NK-92 (cell line): Measurements from ENCODE around the gene ATOX1.
"Not testable (repeated sequence)": the region's sequence is repeated elsewhere in the genome, so short reads cannot be mapped to it uniquely, and the experiment has no call there.

Source experiments
- DNase-seq: peaks from one replicate; lab custom pipeline; 2025; ENCODE audit not compliant: unreplicated experiment; lab: John Stamatoyannopoulos, UW

The ATOX1 gene, protein sequence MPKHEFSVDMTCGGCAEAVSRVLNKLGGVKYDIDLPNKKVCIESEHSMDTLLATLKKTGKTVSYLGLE

DNA sequence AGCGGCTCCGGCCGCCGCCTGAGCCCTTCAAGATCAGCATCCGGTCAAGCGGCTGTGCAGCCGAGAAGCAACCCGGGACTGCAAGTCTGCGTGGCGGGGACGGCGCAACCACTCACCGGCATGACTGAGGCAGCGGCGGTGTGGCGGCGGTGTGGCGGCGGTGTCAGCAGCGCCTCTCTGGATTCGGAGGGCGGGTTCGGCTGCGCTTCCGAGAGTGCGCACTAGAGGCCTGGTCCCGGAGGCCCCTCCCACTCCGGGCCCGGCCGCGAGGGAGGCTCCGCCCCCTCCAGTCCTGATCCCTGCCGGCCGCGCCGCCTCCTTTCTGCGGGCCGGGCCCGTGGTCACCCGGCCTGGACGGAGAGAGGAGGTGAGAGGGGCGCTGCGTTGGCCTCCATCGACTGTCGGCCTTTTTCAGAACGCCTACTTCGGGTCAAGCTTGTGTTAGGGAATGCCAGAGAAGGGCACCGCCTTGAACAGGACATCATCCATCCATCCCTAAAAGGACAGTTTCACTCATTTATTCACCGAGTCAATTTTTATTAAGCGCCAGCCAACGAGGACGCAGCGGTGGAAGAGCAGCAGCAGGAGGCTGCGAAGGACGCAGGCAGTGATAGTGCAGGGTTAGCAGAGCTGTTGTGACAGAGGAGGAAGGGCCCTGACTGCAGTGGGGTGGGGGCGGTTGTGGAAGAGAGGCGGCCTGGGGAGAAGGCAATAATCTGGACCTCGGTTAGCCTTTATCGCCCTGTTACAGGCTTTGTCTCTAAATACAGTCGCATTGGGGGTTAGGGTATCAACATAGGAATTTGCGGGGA lies at the start of gene ATOX1:
Gene ATOX1 (minus strand): TSS at position 202 of the 812 bp plus-strand sequence. CDS start 80 bp downstream, at position 122.
- DNase-seq = peak; percentile 27

- DNase-seq = no peak
Measured at GRCh38 chr5:151805414-151806223, 47.2 kb upstream of the ATOX1 start.

DNA sequence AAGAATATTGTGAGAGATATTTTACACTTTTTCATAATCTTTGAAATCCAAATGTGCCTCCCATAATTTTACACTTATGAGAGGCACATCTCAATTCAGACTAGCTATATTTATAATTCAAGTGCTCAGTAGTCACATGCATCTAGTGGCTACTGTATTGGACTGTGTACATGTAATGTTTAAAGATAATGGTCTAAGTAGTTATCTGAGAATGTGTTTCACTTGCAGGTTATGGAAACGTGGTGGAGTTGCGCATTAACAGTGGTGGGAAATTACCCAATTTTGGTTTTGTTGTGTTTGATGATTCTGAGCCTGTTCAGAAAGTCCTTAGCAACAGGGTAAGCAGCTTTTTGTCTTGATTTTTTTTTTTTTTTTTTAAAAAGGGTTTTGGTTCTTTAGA lies 42.1 kb upstream of the ATOX1 start:
- DNase-seq = no peak

DNA sequence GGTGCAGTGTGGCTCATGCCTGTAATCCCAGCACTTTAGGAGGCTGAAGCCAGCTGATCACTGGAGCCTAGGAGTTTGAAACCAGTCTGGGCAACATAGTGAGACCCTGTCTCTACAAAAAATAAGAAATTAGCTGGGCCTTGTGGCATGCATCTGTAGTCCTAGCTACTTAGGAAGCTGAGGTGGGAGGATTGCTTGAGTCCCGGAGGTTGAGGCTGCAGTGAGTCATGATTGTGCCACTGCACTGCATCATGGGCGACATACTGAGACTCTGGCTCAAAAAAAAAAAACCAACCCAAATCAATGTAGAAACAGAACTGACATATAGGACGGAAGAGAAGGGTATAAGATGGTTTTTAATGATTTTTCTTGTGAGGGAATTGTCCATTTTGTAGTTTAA lies 41.0 kb upstream of the ATOX1 start:
- no peak for DNase-seq

GRCh38 chr5:151798674-151799073 lies 40.2 kb upstream of the ATOX1 start:
- no peak for DNase-seq

GRCh38 chr5:151795426-151795825 lies 37.0 kb upstream of the ATOX1 start:
- no peak for DNase-seq

DNA sequence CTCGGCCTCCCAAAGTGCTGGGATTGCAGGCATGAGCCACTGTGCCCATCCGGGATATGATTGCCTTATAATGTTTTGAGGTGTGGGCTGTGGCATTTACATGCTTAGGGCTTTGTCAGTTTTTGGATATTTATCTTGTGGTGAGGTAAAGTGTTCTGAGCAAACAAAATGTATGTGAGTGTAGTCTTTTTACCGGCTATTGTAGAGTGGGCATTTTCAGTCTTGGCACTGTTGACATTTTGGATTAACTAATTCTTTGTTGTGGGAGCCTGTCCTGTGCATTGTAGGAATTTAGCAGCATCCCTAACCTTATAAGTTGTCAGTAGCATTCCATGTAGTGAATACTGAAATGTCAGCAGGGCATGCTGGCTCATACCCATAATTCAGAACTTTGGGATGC lies 34.9 kb upstream of the ATOX1 start:
- no peak for DNase-seq

DNA sequence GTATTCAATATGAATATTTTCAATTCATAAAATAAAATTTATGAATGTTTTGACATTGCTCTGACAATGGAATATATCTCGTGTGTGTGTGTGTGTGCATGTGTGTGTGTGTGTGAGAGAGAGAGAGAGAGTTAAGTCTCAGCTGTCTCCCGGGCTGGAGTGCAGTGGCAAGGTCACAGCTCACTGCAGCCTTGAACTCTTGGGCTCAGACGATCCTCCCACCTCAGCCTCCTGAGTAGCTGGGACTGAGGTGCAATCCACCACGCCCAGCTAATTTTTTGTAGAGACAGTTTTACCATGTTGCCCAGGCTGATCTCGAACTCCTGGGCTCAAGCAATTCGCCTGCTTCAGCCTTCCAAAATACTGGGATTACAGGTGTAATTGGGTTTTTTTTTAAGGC lies 29.4 kb upstream of the ATOX1 start:
- no peak for DNase-seq

DNA sequence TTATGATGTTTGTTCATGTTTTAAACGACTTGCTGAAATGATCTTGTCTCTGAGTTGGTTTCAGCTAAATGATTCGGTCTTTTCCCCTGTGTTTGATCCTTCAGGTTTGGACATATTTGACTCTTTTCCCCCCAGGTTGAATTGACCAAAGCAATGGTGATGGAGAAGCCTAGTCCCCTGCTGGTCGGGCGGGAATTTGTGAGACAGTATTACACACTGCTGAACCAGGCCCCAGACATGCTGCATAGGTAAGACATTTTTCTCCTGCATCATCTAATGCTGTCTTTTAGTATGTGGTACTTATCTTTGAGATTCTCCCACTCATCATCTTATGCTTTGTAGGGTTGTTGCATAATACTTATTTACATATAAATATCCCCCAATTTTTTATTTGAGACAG lies 28.0 kb upstream of the ATOX1 start:
- DNase-seq = no peak

DNA sequence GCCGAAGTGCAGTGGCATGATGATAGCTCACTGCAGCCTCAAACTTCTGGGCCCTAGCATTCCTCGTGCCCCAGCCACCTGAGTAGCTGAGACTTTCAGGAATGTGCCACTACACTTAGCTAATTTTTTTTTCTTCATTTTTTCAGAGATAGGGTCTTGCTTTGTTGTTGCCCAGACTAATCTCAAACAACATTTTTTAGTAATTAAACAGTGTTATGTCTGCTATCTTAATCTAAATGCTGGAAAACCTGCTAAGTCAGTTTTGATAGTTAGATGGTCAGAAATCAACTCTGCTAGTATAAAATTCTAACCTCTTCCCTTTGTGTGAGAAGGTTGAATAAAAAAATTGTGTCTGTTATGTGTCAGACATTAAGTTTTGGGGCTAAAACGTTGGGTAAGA lies 25.7 kb upstream of the ATOX1 start:
- no peak for DNase-seq

DNA sequence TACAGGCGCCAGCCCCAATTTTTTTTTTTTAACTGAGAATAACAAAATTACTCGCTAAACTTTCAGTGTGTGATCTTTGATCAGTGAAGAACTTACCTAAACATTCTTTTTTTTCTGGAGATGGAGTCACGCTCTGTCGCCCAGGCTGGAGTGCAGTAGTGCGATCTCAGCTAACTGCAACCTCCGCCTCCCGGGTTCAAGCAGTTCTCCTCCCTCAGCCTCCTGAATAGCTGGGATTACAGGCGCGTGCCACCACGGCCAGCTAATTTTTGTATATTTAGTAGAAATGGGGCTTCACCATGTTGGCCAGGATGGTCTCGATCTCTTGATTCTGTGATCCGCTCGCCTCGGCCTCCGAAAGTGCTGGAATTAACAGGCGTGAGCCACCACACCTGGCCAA lies 25.2 kb upstream of the ATOX1 start:
- not testable (repeated sequence) for DNase-seq

GRCh38 chr5:151781201-151781600 lies 22.8 kb upstream of the ATOX1 start:
- no peak for DNase-seq

DNA sequence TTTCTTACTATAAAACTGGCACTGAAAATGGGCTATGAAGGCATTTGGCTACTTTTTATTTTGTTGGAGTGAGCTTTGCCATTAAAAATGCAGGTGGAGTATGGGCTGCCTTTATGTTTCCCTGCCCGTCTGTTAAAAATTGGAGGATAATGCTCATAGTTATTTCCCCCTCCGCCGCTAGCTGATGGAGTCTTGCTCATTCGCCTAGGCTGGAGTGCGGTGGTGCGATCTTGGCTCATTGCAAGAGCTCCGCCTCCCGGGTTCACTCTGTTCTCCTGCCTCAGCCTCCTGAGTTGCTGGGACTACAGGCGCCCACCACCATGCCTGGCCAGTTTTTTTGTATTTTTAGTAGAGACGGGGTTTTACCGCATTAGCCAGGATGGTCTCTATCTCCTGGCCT lies 21.9 kb upstream of the ATOX1 start:
- DNase-seq = no peak

- no peak for DNase-seq
Measured at GRCh38 chr5:151779531-151780125, 21.2 kb upstream of the ATOX1 start.

DNA sequence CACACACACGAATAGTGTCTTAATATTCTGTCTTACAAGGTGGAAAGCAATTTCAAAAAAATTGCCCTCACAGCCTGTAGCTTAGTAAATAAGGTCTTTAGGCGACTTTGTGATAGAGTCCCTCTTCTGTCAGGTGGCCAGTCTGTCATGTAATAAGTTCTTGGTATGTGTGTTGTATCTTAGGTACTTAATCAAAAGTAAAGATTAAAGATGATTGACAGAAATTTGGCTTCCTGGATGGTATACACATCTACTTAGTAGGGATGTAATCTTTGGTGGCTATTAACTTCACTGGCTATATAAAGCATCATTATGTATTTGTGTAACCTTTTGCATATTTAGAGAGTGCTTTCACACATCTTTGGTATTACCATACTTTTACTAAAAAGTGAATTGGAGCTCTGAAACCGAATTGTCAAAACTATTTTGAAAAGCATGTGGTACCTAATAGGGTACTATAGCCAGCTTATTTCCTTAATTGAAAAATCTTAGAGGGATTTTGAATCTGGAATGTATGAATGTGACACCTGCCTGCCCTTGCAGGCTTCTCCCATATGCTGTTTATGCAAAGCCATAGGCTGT lies 16.7 kb upstream of the ATOX1 start:
- DNase-seq = no peak

- no peak for DNase-seq
Measured at GRCh38 chr5:151773951-151774350, 15.5 kb upstream of the ATOX1 start.

GRCh38 chr5:151772846-151773561 lies 14.6 kb upstream of the ATOX1 start:
- no peak for DNase-seq

- DNase-seq = no peak
Measured at GRCh38 chr5:151772029-151772845, 13.8 kb upstream of the ATOX1 start.

DNA sequence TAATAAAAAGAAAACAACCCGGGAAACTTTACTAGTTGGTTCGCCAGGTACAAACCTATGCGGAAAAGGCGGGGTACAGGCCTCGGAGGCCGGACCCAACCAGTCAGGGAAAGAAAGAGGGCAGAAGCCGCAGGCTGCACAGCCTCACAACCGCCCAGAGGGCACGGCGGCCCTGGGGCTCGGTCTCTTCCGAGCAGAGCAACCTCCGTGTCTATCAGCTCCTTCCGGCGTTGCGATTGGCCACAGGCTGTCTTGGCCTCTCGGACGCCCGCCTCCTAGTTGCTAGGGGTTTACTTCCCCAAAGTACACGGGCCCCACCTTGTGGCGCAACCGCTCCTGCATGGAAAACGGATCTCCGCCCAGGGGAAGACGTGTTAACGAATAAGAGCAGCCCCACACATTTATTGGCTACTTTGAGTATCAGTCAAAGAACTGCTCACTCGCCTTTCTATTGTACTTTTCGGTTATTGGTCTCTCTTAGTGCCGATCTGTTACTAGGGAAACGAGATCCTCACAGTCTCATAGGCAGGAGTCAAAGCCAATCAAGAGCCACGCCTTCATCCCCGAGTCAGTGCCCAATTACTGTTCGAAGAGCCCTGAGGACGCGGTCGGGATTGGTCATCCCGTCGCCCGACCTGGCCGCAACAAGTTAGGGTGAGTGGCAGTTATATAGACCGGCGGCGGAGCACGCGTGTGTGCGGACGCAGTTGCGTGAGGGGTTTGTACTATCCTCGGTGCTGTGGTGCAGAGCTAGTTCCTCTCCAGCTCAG lies 13.0 kb upstream of the ATOX1 start, which contains the start of gene G3BP1:
Gene G3BP1 (plus strand): TSS at position 696 of the 770 bp plus-strand sequence. CDS start 14,667 bp downstream, outside the sequence.
- peak; percentile 96 for DNase-seq
